K562 treated with DMSO at 1 percent for 24 hours (cell line): ENCODE measurements around the gene CLDN18. TPM values are rescaled to one million over a fixed set of nuclear protein-coding genes. Genes with fewer than 3 reads are reported as not detected.

Experiments used
- total RNA-seq: library from RNA; unstranded; fragments of 300-600 nt; gene quantifications from 2 replicates; pipeline ENCODE4 v1.2.3, GENCODE V29; 2022; ENCODE audit warnings: low read depth; ENCODE audit not compliant: insufficient read depth

The CLDN18 gene
- not detected in 2 replicates for total RNA-seq

GRCh38 chr3:138009476-138010272 is at the start of gene CLDN18:
Gene CLDN18, plus strand, starts transcription at chr3:138010165. Its CDS starts 61 bp downstream, at chr3:138010226.

Other genes starting within 250 kb of the CLDN18 start
- not detected in 2 replicates for gene SOX14, start 245.8 kb upstream of the CLDN18 start, total RNA-seq
- gene DZIP1L, start 105.4 kb downstream of the CLDN18 start, total RNA-seq = 0.27 and 0.89 TPM in 2 replicates
- gene A4GNT, start 122.2 kb downstream of the CLDN18 start, total RNA-seq = not detected in 2 replicates
- gene DBR1, start 164.8 kb downstream of the CLDN18 start, total RNA-seq = 8.7 and 11.5 TPM in 2 replicates
- gene ARMC8, start 177.1 kb downstream of the CLDN18 start, total RNA-seq = 8.0 and 12.5 TPM in 2 replicates